Activated CD8-positive, alpha-beta memory T cell treated with anti-CD3 and anti-CD28 coated beads for 24 hours (primary cell): ENCODE data around the gene ADCY3.
"Not testable (repeated sequence)": the region's sequence is repeated elsewhere in the genome, so short reads cannot be mapped to it uniquely, and the experiment has no call there.

Experiments
- DNase-seq: peaks from one replicate; pipeline ENCODE4 v3.0.0-alpha.2; 2020

The ADCY3 gene

DNA sequence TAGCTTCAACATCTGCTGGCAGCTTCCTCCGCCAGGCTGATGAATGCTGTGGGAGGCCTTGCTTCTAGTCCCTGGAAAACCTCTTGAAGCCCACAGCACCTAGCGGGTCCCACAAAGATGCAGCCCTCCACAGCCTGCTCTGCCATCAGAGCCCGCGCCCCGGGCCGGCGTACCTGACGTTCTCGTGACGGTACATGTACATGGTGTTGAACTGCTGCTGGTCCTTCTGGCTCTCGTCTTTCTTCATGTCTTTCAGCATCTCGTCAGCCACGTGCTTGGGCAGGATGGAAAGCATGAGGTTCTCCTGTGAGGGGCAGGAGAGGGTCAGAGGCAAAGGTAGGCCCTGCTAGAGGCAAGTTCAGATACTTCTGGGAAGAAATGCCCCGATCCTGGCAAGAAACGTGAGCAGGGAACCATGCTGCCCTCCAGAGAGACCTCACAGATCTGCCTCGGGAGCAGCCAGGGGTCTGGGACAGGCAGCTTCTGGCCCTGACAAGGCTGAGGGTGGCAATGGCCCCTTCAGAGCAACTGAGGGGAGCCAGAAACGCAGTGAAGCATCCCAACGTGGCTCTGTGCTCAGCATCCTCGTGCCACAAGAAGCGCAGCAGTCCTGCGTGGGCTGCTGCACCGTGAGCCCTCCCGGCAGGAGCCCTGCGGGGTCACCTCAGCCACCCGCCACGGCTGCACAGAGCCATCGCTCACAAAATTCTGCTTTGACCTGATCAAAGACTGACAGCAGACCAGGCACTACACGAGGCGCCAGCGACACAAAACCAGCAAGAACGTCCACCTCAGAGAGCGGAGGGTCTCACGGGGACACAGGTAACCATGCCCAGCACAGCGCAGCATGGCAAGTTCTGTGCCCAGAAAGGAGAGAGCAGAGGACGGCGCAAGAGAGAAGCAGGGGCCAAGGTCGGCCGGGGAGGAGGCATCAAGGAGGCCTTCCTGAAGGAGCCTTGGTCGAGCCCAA, 77.7 kb downstream of the ADCY3 start:
- DNase-seq: no peak

DNA sequence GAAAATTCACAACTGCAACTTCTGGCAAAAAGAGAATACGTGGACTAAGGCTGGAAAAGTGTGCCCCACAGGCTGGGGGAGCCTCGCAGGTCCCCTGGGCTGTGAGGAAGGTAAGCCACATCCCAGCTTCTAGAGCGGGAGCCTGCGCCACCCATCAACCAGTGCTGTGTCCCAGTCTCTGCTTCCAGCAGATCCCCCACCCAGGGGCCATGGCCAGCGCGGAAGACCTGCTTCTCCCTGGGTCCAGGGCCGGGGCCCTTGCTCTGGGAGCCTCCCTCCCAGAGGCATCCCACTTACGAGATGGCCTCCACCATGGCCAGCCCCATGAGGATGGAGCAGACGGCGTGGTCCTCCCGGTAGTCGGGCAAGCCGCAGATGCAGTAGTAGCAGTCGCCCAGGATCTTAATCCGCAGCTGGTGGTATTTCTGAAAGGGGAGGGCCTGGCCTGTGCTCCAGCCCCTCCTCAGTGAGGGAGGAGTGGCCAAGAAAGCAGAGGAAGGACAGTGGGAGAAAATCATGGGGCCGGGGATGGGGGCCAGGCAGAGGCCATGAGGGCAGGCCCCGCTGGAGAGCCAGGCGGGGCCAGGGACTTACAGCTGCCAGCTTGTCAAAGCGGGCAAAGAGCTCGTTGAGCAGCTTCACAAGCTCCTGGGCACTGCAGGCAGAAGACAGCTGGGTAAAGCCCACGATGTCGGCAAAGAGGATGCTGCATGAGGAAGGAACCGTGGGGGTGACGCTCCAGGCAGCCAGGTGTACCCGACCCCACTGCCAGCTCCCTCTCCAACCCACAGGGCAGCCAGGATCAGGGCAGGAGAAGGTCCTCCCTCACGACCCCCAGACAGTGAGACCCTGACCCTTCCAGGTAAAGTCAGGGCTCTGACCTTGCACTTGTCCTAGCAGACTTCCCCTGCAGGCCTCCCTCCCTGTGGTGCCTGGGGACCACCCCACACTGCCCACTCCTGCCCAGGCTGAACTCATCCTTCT, 78.8 kb downstream of the ADCY3 start:
- DNase-seq: no peak

DNA sequence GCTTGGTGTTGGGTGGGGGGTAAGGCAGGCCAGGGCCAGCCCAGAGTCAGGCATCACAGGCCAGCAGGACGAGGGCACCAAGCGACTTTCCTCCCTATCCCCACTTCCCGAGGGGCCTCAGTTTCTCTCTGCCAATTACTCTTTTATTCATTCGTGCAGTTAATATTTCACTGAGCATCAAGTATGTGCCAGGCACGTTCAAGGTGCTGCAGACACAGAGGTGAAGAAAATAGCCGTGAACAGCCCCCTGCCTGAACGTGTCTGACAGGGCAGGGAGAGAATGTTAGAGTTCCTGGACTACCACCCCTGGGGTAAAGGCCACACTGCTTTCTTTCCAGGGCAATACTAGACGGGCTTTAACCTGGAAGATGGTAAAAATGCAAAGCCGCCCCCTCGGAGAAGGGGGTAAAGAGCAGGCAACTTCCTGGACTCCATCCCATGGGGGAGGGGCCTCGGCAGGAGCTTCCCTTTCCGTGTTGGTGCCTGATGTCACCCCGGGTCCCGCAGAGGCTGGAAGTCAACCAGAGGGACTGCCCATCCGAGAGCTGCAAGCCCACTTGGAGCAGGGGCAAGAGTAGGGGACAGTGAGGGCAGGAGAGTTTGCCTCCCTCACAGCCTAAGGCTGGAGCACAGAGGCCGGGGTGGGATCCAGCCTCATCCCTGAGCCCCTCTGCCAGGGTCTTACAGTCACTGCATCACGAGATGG, 79.7 kb downstream of the ADCY3 start:
- DNase-seq: no peak

DNA sequence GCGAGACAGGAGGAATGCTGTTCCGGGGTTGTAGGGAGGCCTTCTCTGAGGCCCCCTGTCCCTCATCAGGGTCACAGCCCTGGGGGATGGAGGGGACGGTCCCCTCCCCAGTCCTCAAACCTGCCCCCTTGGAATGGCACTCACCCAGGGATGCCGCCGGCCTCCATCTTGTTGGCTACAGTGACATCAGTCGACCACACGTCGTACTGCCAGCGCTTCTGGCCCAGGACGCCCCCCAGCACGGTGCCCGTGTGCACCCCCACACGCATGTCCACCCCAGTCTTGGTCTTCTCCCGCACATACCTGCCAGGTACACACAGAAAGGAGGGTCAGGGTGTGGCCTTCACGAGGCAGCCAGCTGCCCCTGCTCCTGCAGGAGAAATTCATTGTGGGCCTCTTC, 80.3 kb downstream of the ADCY3 start:
- DNase-seq: no peak

DNA sequence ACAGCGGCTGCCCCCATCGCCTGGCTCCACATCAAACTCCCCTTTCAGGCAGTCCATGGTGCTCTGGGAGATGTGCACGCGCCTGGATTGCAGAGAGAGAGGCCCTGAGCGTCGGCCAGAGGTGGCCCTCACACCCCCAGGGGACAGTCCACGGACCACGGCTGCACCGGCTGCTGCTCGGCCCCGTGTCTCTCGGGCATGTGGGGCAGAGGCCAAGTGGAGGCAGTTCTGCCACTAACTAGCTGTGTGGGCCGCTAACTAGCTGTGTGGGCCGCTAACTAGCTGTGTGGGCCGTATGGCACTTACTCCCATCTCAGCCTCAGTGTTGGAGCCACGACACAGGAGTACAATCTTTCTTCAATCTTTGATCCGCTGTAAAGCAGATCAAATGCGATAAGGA, 81.5 kb downstream of the ADCY3 start:
- no peak for DNase-seq

DNA sequence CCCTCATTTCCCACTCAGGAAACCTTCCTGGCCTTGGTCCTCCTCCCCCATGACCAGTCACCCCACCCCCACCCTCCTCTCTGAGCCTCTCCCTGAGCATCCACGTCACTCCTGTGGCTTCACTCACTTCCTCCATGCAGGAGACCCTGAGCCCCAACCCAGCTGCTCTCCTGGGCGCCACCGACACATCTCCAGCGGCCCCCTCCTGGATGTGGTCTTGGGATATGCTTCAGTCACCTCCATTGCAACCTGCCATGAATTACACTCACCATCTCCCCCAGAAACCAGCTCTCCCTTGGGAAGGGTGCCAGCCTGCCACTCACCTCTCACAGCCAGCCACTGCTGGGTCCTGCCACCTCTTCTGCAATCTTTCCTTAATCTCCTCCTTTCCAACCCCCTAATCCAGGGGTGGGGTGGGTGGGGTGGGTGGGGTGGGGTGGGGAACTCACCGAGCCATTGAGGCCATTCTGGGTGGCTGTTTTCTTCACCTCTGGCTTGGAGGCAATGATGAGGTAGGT, 82.0 kb downstream of the ADCY3 start:
- DNase-seq: no peak

DNA sequence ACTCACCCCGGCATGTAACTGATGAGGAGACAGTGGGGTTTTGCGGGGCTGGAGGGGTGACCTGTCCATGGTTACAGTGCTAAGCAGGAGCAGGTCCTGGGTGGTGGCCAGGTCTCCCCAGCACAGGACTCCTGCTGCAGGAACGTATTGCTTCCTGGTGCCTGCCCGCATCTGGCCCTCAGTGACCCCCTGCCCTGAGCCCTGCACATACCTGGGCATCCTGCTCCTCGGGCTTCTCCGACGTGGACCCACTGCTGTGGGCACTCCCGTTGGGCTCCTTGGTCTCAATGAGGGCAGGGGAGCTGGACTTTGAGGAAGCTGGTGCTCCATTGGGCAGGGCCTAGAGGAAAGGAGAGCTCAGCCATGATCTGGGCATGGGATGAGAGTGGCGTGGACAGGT, 83.3 kb downstream of the ADCY3 start:
- no peak for DNase-seq

DNA sequence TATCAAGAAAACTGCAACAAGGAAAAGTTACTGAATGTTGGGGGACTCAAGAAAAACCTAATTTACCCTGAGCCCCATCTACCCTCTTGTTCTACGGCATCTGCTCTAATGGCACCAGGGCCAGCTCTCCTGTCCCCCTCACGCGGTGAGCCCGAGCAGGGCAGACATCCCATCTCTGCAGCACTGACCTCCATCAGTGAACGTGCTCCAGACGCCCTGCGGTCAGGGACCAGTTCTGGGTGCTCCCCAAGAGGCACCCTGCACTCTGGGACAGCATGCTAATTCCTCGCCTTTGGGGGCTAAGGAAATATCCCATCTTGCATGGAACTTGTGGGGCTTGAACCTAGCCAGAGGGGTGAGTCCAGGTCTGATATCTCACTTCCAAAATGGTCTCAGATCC, 83.8 kb downstream of the ADCY3 start:
- no peak for DNase-seq

DNA sequence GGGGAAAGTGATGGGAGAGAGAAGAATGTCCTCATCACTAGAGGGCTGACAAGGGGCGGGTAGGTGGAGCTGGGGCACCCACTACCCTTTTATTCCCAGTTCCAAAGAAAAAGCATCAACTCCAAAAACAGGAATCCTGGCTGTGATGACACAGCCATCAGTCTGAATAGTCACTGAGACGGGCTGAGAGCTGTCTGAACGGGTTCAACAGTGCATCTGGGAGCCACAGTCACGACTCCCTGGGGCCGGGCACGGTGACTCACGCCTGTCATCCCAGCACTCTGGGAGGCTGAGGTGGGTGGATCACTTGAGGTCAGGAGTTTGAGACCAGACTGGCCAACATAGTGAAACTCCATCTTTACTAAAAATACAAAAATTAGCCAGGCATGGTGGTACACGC, 84.6 kb downstream of the ADCY3 start:
- DNase-seq: not testable (repeated sequence)

DNA sequence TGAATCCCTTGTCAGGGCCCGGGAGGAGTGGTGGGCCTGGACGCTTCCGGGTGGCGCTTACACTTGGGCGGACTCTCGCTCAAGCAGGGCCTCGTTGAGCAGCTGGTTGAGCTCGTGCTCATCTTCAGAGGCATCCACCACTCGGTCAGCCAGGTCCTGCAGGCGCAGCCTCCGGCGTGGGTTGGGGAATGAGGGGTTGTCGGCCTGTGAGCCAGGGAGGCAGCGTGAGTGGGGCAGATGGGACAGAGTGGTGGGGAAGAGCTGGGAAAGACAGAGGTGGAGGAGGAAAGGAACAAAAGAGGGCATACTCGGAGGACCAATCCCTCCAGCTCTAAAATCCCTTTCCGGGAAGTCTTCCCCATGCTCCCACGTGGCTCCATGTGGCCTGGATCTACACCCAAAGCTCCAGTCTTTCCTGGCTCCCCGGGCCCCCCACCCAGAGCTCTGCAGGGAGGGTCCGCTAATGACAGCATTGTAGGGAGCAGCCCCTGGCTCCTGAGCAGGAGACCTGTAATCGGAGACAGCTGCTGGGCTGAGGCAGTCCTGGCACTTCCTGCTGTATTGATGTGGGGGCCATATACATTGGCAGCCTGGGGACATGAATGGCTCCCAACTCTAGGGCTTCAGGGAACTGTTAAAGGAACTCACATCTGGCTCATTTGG, 85.2 kb downstream of the ADCY3 start:
- DNase-seq: no peak

DNA sequence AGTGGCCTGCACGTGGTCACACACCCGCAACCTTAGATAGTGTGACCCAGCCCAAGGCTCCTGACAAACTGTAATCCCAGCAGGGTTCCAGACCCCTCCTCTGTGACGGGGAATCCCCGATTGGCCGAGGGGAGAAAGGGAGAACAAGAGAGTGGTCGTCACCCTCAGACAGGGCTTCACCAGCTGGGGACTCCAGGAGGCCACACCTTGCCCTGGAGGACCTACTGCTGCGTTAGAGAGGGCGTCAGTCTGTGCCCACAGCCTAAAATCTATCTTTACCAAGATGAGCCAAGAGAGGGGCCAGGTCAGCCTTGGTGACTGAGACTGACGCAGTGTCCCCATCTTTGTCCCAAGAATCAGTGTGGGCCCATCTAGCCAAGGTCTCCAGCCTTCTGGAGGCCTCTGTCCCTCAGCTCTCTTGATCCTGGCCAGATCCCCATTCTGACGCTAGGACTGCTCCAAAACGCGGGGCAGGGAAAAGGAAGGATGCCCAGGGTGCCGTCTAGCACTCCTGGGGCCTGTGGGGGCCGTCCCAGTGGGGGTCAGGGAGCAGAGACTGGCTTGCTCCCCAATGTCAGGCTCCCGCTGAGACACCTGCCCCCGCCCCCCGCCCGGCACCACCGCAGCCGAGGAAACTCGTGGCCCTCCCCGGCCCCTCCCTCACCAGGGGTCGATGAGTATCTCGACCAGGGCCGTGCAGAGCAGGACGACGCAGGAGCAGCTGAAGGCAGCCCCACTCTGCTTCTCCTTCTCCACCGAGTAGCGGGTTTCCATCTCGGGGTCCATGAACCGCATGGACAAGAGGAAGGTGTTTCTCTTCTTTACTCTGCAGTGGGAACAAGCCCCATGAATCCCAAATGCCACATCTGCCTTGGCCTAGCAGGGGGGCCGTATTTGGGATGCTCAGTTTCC, 86.0 kb downstream of the ADCY3 start:
- no peak for DNase-seq

DNA sequence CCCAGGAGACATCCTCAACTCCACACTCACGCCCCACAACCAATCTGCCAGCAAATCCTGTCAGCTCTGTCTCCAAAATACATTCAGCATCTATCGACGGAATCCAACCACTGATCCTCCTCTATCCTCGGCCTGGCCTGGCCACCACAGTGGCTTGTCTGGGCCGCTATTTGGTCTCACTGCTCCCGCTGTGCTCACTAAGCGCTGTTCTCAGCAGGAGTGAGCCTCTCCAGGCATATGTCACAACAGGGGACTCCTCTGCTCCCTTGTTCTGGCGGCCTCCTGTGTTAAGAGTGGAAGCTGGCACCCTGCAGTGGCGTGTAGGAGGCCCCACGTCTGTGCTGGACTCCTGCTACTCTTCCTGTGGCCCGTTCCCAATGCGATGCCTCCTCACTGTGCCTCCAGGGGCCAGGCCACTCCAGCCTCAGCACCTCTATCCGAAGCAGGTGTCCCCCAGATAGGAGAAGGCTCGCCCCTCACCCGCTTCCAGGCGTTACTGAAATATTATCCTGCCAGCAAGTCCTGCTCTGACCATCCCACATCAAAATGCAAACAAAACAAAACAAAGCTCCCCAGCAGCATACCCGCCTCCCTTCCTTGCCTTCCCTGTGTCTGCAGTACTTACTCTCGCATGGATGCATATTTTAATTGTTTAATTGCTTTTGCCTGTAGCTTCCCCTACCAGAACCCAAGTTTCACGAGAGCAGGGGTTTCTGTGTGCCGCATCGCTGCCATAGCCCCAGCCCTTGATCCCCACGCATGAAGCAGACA, 86.9 kb downstream of the ADCY3 start:
- DNase-seq: no peak

DNA sequence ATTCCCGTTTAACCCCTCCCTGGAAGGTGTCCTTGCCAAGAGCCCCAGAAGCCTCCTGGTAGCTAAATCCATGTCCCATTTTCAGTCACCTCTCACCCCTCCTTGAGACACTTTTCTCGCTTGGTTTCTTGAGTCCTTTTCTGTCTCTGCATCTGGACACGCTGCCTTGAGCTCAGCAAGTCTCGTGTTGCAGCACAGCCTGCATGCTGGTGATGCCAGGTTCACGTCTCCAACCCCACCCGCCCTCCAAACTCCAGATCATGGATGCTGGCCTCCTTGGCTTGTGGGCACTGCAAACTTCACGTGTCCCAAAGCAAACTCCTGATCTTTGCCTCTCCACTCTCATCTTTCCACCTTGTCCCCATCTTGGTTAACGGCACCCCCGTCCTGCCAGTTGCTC, 87.5 kb downstream of the ADCY3 start:
- no peak for DNase-seq

DNA sequence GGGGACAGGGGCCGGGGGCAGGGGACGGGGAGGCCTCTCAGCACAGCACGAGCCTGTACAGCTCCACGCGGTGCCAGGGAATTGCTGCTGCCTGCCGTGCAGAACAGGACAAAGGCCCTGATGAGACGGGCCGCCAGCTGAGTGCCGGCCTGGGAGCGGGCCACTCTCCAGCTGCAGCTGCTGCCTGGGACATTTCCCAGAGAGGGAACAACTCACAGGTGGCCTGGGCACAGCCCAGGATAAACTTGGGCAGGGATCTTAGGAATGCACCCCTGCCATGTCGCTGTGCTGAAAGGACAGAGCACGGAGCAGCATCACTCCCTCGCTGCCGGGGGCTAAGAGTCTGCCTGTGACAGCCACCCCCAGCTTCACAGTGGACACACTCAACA, 88.0 kb downstream of the ADCY3 start:
- DNase-seq: no peak

DNA sequence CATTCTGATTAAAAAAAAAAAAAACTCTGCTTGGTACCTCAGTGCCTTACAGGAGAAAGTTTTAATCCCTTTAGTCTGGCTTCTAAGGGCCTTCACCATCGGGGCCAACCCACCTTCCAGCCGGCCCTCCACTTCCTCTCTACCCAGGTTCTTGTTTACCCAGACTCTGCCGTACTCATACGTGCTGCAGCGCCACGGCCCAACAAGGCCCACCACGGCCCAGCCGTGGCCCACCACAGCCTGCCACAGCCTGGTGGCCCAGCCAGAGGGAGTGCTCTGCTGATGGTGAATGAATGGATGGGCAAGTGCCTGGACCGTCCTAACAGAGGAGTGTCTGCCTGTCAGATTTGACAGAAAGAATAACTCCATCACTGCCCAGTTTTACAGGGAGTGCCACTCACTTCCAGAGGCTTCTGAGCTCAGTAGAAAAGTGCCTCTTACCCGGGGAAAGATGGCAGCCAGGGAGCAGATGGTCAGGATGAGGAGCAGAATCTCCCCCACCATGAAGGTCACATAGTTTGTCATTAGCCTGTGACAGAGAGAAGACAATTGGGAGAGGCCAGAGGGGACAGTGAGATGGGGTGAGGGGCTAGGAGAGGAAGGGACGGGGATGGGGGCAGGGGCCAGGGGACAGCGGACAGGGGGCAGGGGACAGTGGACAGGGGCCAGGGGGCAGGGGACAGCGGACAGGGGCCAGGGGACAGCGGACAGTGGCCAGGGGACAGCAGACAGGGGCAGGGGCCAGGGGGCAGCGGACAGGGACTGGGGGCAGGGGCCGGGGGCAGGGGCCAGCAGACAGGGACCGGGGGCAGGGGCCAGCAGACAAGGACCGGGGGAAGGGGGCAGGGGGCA, 88.6 kb downstream of the ADCY3 start:
- no peak for DNase-seq

DNA sequence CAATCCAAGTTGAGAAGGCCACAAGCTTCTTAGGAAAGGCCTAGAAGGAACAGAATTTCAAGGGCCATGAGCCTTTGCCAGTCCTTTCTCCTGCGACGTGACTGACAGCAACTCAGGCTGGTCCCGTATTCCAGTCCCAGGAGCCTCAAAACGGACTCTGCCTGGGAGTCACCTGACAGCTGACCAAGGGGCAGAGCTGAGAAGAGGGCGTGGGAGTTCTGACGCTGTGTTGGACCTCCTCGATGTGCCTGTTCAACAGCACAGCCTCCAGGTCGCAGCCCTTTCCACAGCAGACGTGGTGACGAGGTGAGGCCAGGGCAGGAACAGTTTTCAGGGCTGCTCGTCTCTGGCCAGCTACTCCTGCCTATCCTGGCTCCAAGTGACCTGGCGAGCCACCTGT, 89.3 kb downstream of the ADCY3 start:
- DNase-seq: no peak

DNA sequence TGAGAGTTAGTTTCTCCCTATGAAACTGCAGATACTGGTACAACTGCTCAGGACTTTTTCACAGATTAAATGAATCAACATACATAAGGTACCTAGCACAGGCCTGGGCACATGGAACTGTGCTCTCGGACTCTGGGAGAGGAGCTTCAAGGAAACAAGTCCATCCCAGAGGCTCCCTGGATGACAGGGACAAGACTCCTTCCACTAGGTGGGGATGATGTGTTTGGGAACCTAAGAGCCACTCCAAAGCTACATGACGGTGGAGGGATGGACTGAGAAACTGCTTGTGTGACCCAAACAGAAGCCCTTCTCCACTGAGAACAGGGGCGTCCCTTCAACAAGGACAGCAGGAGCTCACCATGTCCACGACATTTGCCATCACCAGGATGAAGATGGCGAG, 89.7 kb downstream of the ADCY3 start:
- no peak for DNase-seq

DNA sequence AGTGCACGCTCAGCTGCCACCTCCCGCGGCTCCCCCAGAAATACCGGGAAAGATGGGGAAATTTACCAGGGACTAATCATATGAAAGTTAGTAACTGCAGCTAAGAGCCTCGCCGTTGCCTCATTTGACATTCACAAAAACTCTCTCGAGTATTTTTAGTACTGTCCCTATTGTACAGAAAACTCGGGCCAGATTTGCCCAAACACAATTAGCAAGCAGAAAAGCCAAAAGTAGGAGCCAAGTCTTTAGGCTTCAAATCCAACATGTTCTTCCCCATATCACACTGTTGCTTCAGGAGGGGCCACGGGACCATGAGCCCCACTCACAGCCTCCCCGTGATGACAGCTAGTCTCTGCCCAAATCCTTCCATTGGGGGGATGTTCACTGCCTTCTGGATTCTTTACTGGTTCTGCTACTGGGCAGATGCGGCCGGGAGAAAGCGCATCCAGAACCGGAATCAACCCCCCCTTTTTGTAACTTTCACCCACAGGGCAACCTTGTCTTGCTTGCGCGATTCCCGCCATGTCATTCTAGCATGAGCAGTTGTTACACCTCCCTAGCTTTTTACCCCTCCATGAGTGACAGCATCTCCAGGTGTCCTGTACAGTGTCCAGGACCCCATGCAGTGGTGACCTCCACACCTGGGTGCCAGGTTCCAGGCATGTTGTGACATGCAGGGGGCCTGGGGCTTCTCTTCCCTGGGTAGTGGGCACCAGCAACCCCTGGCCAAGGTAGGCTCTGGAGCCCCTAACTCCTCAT, 91.6 kb downstream of the ADCY3 start:
- DNase-seq: no peak
